Kidney epithelial cell (primary cell): ENCODE measurements around the gene PLPPR3. TPM values are rescaled to one million over a fixed set of nuclear protein-coding genes. Genes with fewer than 3 reads are reported as not detected.

ENCODE experiments used
- DNase-seq: peaks from one replicate; pipeline ENCODE4 v3.0.0-alpha.2; 2010; ENCODE audit warnings: low read depth
- H3K27me3 ChIP-seq: 2 replicates; pipeline ENCODE4 v1.6.0; 2011; ENCODE audit warnings: low read length; ENCODE audit not compliant: control insufficient read depth, insufficient read depth
- H3K36me3 ChIP-seq: 2 replicates; pipeline ENCODE4 v1.5.1; 2011; ENCODE audit warnings: low read length; ENCODE audit not compliant: control insufficient read depth, insufficient read depth
- H3K4me3 ChIP-seq: 2 replicates; pipeline ENCODE4 v1.5.1; 2011; ENCODE audit warnings: low read depth, mild to moderate bottlenecking, control low read depth, low read length
- CTCF ChIP-seq: IDR thresholded peaks from 2 replicates; pipeline ENCODE4 v1.5.1; 2011; ENCODE audit warnings: mild to moderate bottlenecking, moderate library complexity, low read length, control low read depth, inconsistent platforms; ENCODE audit not compliant: insufficient read depth, poor library complexity, severe bottlenecking
- total RNA-seq: library from RNA; depleted of rRNA; stranded (reverse); fragments of >200 nt; gene quantifications from 2 replicates; pipeline ENCODE4 v1.2.3, GENCODE V29; 2015

Gene PLPPR3
- total RNA-seq, 1 donor from 2014 or later: 2.9 TPM

DNA sequence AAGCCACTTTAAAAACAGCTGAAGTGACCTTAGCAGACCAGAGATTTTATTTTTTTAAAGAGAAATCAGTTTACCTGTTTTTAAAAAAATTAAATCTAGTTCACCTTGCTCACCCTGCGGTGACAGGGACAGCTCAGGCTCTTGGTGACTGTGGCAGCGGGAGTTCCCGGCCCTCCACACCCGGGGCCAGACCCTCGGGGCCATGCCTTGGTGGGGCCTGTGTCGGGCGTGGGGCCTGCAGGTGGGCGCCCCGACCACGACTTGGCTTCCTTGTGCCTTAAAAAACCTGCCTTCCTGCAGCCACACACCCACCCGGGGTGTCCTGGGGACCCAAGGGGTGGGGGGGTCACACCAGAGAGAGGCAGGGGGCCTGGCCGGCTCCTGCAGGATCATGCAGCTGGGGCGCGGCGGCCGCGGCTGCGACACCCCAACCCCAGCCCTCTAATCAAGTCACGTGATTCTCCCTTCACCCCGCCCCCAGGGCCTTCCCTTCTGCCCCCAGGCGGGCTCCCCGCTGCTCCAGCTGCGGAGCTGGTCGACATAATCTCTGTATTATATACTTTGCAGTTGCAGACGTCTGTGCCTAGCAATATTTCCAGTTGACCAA lies 10.8 kb downstream of the PLPPR3 start:
- Histone ChIP-seq H3K27me3 (no peaks in the 10 kb centered on the region), H3K36me3 (peaks cover 4% of the 10 kb centered on the region), H3K4me3 (no peak overlapping the region)
- DNase-seq: no peak
- TF ChIP-seq CTCF: no peak

DNA sequence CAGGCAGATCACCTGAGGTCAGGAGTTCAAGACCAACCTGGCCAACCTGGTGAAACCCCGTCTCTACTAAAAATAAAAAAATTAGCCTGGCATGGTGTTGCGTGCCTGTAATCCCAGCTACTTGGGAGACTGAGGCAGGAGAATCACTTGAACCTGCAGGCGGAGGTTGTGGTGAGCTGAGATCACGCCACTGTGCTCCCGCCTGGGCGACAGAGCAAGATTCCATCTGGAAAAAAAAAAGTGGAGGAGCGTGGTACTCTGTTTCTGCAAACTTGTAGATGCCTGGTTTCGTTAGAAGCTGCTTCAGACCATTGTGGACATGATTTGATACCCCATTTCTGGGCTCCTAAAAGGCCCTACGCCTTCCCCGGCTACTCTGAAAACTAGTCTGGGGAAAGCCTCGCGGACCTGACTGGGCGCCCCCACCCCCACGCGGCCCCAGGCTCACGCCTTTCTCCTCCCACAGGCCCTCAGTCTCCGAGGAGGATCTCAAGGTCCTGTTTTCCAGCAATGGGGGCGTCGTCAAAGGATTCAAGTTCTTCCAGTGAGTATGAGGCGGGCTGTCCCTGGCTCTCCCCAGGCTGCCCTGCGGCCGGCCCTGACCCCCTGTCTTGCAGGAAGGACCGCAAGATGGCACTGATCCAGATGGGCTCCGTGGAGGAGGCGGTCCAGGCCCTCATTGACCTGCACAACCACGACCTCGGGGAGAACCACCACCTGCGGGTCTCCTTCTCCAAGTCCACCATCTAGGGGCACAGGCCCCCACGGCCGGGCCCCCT lies 11.5 kb downstream of the PLPPR3 start:
- DNase-seq: no peak
- Histone ChIP-seq H3K4me3 (no peak overlapping the region), H3K27me3 (no peaks in the 10 kb centered on the region), H3K36me3 (peaks cover 4% of the 10 kb centered on the region)
- no peak for TF ChIP-seq CTCF

DNA sequence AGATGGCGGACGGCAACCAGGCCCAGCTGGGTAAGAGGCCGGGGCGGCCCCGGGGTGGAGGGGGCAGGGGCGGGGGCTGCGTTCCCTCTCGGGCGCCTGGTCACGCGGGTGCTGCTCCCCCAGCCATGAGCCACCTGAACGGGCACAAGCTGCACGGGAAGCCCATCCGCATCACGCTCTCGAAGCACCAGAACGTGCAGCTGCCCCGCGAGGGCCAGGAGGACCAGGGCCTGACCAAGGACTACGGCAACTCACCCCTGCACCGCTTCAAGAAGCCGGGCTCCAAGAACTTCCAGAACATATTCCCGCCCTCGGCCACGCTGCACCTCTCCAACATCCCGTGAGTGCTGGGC lies 13.4 kb downstream of the PLPPR3 start:
- H3K27me3 ChIP-seq: no peaks in the 10 kb centered on the region
- no peak overlapping the region for H3K4me3 ChIP-seq
- TF ChIP-seq CTCF: no peak
- H3K36me3 ChIP-seq: peaks cover 8% of the 10 kb centered on the region
- no peak for DNase-seq

GRCh38 chr19:807627-808422 lies 13.9 kb downstream of the PLPPR3 start:
- Histone ChIP-seq H3K4me3 (no peak overlapping the region), H3K27me3 (no peaks in the 10 kb centered on the region), H3K36me3 (peaks cover 8% of the 10 kb centered on the region)
- no peak for DNase-seq
- no peak for TF ChIP-seq CTCF

- Histone ChIP-seq H3K36me3 (peaks cover 8% of the 10 kb centered on the region), H3K27me3 (no peaks in the 10 kb centered on the region), H3K4me3 (no peak overlapping the region)
- TF ChIP-seq CTCF: no peak
- no peak for DNase-seq
Measured at GRCh38 chr19:806815-807421, 14.8 kb downstream of the PLPPR3 start.
